Breast epithelium (tissue), 3 donors: ENCODE results near the gene KLF3.

Experiments used
- POLR2A ChIP-seq: fragments of 450-650 bp; IDR thresholded peaks from one replicate; pipeline ENCODE4 v1.6.1; 2016; ENCODE audit warnings: antibody characterized with exemption, mild to moderate bottlenecking, moderate library complexity
- TF ChIP-seq, protein P1 (sequence below), 3 donors: fragments of 450-650 bp; IDR thresholded peaks; one replicate each; pipeline ENCODE4 v1.5.1; 2016 to 2017; ENCODE audit warnings: antibody characterized with exemption in 3 of 3, mild to moderate bottlenecking in 3 of 3, moderate library complexity in 3 of 3

GRCh38 chr4:38733663-38734062 is 69.7 kb downstream of the KLF3 start:
- TF ChIP-seq POLR2A: no peak
- TF ChIP-seq, protein P1, sequence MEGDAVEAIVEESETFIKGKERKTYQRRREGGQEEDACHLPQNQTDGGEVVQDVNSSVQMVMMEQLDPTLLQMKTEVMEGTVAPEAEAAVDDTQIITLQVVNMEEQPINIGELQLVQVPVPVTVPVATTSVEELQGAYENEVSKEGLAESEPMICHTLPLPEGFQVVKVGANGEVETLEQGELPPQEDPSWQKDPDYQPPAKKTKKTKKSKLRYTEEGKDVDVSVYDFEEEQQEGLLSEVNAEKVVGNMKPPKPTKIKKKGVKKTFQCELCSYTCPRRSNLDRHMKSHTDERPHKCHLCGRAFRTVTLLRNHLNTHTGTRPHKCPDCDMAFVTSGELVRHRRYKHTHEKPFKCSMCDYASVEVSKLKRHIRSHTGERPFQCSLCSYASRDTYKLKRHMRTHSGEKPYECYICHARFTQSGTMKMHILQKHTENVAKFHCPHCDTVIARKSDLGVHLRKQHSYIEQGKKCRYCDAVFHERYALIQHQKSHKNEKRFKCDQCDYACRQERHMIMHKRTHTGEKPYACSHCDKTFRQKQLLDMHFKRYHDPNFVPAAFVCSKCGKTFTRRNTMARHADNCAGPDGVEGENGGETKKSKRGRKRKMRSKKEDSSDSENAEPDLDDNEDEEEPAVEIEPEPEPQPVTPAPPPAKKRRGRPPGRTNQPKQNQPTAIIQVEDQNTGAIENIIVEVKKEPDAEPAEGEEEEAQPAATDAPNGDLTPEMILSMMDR (IDR thresholded peaks at IDR 0.05): no peak
